HG02938 (cell line): Measurements from ENCODE around the gene MLXIP.

Experiments used
- ATAC-seq: cut with Tn5 transposase; IDR thresholded peaks from one replicate; pipeline ENCODE4 v1.9.1; 2021; ENCODE audit warnings: mild to moderate bottlenecking, moderate library complexity; ENCODE audit not compliant: unreplicated experiment

MLXIP gene

DNA sequence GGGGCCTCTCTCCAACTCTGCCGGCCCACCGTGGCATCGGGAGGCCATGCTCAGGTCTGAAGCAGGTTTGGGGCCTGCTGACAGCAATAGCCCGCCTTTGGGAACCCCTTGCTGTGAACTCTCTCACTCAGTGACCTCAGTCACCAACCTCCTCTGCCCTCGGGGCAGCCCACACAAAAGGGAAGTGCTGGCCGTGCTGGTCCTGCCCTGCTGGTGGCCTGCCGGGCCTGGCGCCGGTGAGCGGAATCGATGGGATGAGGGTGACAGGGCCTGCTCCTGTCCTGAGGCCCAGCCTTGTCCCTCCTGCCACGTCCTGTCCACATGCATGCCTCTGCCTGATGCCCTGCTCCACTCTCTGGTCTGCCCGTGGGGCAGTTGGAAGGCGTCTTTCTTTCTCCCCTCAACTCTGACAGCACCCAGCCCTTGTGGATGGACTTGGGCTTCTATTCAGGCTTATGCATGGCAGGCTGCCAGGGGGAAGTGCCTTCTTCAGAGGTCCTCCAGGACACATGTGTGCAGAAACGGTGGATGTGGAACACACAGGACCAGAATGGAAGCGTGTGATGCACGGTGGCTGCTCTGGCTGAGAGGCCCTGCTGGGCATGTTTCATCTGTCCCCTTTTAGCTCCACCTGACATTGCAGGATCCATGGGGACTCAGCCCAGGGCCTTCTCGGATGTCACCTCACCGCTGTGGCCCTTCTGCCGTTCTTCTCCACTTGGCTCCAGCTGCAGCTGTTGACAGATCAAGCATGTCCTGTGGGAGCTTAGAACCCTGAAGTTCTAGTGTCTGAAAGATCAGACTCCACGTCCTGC lies 63.6 kb downstream of the MLXIP start:
- ATAC-seq, result no peak

- ATAC-seq, result no peak
Observed at GRCh38 chr12:122142857-122143256, 64.3 kb downstream of the MLXIP start.

DNA sequence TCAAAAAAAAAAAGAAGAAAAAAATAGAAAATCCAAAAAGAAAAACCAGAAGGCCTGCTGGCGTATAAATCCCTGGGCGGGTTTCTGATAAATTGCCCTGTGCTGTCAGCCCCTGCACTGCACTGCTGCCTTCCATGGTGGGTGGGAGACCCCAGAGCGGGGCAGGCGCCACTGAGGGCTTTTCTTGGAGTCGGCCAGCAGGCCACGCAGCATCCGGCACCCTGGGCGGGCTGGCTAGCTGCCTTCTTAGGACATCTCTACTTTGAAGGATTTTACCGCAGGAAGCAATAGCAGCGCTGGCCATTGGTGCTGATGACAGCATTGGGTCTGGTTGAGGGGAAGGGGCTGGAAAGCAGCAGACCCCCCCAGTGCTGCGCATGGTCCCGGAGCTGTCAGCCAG lies 66.3 kb downstream of the MLXIP start:
- no peak for ATAC-seq

DNA sequence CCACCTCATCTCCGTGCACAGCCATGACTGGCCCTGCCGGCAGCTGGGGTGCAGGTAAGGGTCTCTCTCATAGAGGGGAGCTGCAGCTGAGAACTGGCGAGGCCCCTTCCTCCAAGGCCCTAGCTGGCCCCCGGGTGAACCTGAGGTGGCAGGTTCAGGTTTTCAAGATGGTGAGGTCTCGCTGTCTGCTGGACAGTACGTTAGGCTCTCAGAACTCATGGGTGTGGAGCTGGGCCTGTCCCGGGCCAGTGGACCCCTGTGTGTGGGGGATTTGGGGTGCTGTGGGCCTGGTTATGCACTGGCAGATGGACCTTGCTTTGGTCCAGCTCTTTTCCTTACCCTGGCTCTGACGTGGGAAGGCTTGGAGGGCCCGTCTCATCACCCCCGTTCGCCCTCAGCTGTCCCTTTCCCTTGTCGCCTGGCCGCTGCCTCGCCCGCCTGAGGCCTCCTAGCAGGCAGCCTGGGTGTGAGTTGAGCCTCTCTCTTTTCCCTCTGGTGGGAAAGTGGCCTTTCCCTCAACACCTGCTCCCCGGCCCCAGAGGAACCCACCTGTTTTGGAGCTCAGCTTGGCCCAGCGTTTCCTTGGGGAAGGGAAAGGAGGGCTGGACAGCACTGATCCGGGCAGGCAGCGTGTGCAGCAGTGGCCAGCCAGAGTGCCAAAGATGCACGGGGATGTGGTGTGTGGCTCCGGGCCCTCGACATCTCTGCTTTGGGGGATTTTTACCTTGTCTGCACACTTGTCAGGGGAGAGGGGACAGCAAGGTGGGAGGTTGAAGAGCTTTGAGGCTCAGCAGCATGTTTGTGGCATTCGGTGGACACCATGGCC lies 67.2 kb downstream of the MLXIP start:
- no peak for ATAC-seq

GRCh38 chr12:122147514-122148290 lies 69.1 kb downstream of the MLXIP start:
- ATAC-seq, result no peak

DNA sequence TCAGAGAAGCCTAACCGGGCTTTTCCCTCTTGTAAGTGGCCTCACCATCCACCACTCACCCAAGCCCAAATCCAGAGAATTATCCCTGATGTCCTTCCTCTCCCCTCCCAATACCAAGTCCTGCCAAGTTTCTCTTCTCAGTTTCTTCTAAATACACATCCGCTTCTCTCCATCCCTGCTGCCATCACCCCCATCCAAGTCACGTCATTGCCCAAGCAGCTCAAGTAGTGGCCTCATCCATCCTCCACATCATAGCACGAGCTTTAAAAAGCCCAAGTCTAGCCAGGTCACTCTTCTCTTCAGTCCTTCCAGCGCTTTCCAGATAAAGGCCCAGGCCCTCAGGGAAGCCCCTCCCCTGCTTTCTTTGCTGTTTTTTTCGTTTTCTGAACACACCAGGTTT lies 70.1 kb downstream of the MLXIP start:
- ATAC-seq, result no peak

DNA sequence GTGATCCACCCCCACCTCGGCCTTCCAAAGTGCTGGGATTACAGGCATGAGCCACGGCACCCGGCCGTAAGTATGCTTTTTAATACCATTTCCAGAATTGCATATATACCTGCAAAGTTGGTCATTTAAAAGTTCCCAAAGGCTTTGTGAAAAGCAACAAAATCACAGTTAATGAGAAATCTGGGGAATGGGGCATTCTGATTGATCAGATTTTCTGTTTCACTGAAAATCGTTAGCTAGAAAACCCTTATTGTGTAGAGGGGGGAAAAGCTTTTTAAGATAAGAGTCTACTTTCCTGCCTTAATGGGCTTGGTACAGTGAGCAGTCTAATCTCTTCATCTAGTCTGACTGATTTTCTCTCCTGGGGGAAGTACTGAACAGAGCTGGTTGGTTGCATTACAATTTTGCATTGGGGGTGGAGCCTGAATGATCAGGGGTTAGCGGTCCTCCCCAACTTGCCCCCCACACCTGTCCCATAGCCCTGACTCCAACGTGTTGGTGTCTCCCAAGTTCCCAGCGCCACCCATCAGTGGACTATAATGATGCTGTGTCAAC lies 71.6 kb downstream of the MLXIP start:
- no peak for ATAC-seq

- ATAC-seq, result no peak
Observed at GRCh38 chr12:122152754-122153153, 74.2 kb downstream of the MLXIP start.

DNA sequence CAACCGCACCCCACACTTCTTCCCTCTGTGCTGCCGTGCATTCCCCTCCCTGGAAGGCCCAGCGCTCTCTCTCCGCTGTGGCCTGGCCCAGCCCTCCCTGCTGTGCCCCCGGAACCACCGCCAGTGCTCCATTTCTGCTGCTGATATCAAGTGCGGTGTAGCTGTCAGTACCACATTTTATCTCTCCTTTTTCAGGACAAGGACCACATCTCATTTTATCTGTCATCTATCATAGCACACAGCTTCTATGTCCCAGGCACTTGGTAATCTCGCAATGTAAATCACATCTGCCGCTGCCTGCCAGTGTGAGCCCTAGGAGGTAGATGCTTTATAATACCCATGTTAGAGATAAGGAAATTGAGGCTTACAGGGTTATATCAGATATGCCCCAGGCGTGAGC lies 77.1 kb downstream of the MLXIP start:
- ATAC-seq, result no peak

- ATAC-seq, result no peak
Observed at GRCh38 chr12:122158700-122159285, 80.2 kb downstream of the MLXIP start.

GRCh38 chr12:122159882-122160281 lies 81.3 kb downstream of the MLXIP start:
- no peak for ATAC-seq

DNA sequence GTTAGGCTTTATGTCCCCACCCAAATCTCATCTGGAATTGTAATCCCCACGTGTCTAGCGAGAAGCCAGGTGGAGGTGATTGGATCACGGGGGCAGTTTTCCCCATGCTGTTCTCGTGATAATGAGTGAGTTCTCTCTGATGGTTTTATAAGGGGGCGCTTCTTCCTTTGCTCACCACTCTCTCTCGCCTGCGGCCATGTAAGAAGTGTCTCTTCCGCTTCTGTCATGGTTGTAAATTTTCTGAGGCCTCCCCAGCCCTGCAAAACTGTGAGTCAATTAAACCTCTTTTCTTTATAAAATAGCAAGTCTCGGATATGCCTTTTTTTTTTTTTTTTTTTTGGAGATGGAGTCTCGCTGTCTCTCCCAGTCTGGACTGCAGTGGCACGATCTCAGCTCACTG lies 82.2 kb downstream of the MLXIP start:
- ATAC-seq, result no peak

DNA sequence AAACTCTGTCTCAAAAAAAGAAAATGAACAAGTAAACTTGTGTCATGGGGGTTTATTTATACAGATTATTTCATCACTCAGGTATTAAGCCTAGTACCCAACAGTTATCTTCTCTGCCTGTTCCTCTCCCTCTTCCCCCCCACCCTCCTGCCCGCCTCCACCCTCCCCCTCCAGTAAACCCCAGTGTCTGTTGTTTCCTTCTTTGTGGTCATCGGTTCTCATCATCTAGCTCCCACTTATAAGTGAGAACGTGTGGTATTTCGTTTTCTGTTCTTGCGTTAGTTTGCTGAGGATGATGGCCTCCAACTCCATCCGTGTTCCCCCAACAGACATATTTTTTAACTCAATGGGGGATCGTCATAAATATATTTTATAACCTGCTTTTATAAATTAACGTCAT lies 83.1 kb downstream of the MLXIP start:
- ATAC-seq, result no peak

DNA sequence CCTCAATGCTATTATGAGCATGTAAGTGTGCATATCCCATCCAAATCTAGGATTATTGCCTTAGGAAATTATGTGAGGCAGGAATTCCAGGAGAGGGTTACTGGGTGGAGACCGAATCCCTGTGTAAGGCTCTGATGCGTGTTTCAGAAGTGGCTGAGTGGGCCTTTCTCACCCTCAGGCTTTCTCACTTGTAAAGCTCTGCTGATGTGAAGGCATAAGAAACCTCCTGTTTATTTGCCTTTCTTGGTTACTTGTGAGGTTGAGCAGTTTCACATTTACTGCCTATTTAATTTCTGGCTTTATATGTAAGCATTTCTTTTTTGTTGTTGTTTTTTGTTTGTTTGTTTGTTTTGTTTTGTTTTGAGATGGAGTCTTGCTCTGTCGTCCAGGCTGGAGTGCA lies 84.4 kb downstream of the MLXIP start:
- no peak for ATAC-seq

GRCh38 chr12:122166422-122167349 lies 88.1 kb downstream of the MLXIP start:
- no peak for ATAC-seq

DNA sequence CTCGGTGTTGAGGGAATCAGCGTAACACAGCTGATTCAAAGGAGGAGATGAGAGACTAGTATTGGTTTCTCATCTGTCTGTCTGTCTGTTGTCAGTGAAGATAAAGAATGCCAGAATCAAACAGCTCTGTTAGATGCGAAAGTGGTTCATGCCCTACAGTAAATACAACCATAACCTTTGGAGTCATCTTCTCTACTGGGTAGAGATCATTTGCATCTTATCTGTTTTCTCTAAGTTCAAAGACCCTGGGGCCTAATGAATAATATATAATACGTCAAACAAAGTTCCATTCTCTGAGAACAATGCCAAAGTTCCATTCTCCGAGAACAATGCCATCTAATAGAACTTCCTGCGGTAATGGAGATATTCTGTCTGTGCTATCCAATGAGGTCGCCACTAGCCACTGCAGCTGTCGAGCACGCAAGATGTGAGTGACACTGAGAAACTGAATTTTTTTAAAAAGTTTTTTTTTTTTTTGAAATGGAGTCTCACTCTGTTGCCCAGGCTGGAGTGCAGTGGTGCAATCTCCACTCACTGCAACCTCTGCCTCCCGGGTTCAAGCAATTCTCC lies 88.9 kb downstream of the MLXIP start:
- no peak for ATAC-seq

DNA sequence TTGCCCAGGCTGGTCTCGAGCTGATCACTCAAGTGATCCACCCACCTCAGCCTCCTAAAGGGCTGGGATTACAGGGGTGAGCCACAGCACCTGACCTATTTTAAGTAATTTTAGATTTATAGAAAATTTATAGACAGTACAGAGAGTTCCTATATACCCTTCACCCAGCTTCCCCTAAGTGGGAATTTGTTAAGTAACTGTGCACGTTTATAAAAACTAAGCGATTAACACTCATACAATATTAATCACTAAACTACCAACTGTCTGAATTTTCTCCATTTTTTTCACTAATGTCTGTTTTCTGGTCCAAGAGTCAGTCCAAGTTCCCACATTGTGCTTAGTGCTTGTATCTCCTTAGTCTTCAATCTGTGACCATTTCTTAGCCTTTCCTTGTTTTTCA lies 89.9 kb downstream of the MLXIP start:
- no peak for ATAC-seq

DNA sequence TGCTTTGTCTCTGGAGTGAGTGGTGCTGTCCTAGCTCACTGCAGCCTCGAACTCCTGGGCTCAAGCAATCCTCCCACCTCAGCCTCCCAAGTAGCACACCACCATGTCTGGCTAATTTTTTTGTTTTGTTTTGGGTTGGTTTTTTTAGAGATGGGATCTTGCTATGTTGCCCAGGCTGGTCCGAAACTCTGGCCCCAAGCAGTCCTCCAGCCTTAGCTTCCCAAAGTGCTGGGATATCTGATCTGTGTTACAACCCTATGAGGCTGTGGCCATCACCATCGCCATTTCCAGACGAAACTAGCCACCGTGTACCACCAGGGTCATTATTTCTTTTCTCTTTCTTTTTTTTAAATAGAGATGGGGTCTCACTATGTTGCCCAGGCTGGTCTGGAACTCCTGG lies 92.8 kb downstream of the MLXIP start:
- ATAC-seq, result no peak

DNA sequence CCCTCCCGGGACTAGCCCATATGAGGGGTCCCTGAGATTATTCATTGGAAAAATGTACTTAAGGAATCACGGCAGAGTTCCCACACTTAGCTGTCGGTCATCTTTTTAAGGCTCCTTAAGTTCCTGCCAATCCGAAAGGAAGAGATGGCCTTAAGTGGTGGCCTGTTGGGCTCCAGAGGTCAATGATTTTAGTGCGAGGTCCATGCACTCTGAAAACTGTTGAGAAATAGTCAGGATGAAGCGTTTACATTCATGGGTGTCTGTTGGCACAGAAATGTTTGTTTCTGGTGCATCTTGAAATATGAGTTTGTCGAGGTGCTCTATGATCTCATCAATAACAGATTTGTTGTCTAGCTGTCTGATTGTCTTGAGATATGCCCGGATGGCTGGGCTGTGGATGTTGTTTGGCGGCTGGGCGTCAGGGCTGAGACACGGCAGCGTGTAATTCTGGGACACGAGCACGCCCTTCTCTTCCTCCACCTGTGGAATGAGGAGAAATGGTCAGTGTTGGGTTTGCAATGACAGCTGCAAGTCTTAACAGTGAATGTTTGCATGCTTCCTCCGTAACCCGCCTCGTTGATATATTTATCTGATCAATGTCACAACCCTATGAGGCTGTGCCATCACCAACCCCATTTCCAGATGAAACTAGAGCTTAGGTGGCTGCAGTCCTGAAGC lies 93.8 kb downstream of the MLXIP start:
- no peak for ATAC-seq
